ENCODE results near the gene BANP.
"Not testable (repeated sequence)": the region's sequence is repeated elsewhere in the genome, so short reads cannot be mapped to it uniquely, and the experiment has no call there.

Gene BANP

DNA sequence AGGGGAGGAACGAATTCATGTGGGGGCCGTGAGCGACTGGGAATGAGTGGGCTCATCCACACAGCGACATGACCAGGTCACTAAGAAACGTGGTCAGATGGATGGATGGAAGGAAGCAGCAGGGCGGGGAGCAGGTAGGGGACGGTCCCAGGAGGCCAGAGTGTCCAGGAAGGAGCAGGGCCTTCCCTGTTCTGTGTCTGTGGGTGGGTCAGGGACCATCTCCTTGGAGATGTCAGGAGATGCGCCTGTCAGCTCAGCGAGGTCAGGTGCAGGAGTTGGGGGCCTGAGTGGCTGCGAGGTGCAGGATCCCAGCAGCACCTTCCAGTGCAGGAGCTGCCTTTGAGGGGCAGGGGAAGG, 85.4 kb downstream of the BANP start:
- not testable (repeated sequence) for H3K27ac ChIP-seq (ENCODE audit: low read length, poor library complexity, severe bottlenecking); H3K4ac ChIP-seq (ENCODE audit: low read depth in 1 of 2, low read length in 2 of 2); H2BK5ac ChIP-seq (ENCODE audit: low read depth, low read length, poor library complexity, severe bottlenecking); H3K4me3 ChIP-seq (ENCODE audit: insufficient read depth in 1 of 2, low read depth in 1 of 2, low read length in 2 of 2); H3K4me1 ChIP-seq (ENCODE audit: control insufficient read depth, insufficient read depth, low read depth, low read length); DNase-seq; H2AK5ac ChIP-seq (ENCODE audit: low read length, severe bottlenecking); H3K79me1 ChIP-seq (replicated peaks; ENCODE audit: low read length, poor library complexity, severe bottlenecking); H3K9me3 ChIP-seq (ENCODE audit: control insufficient read depth, low read length); H3K9ac ChIP-seq (ENCODE audit: low read length); H2BK12ac ChIP-seq (ENCODE audit: low read length in 2 of 2); H3K27me3 ChIP-seq (ENCODE audit: control insufficient read depth in 1 of 2, insufficient read depth in 1 of 2, low read length in 2 of 2); H2BK15ac ChIP-seq (ENCODE audit: low read depth, poor library complexity, severe bottlenecking); H3K14ac ChIP-seq (ENCODE audit: low read length in 2 of 2); H3K23ac ChIP-seq (ENCODE audit: low read length in 2 of 2); H2AFZ ChIP-seq (ENCODE audit: low read depth, low read length); H4K8ac ChIP-seq (ENCODE audit: low read length); H4K91ac ChIP-seq (ENCODE audit: low read length); H3K18ac ChIP-seq (ENCODE audit: low read depth in 1 of 2, low read length in 2 of 2); H3K4me2 ChIP-seq (ENCODE audit: low read length, poor library complexity, severe bottlenecking); H2BK120ac ChIP-seq (ENCODE audit: low read depth, low read length)
- peaks cover 27 to 58% of the 10 kb centered on the region in 2 experiments for H3K36me3 ChIP-seq (ENCODE audit: control insufficient read depth in 1 of 2, insufficient read depth in 2 of 2, low read depth in 1 of 2, low read length in 2 of 2)
- 97% methylated on average over 10 of the region's 10 CpGs for WGBS

DNA sequence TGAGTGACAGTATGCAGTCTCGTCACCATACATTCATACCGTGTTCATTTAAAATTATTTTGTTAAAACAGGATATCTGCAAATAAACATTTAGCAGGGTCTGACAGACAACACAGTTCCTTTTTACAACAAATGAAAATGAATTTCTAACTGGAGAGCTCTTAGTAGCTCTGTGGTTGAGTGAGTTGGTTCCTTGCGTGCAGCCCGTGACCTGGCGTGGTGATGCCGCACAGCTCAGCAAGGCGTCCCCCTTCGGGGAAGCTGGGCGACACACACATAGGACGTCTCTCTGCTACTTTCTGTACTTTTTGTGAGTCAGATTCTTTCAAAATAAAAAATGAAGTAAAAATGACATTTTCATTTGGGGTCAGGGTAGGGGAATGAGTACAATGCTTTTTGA, 86.1 kb downstream of the BANP start:
- peaks cover 27 to 62% of the 10 kb centered on the region in 2 experiments for H3K36me3 ChIP-seq (ENCODE audit: control insufficient read depth in 1 of 2, insufficient read depth in 2 of 2, low read depth in 1 of 2, low read length in 2 of 2)
- H3K4me1 ChIP-seq (ENCODE audit: control insufficient read depth, insufficient read depth, low read depth, low read length); H3K4me2 ChIP-seq (ENCODE audit: low read length, poor library complexity, severe bottlenecking); H2AFZ ChIP-seq (ENCODE audit: low read depth, low read length); H3K14ac ChIP-seq (ENCODE audit: low read length in 2 of 2); H2AK5ac ChIP-seq (ENCODE audit: low read length, severe bottlenecking); H3K27me3 ChIP-seq (ENCODE audit: control insufficient read depth in 1 of 2, insufficient read depth in 1 of 2, low read length in 2 of 2); H3K9me3 ChIP-seq (ENCODE audit: control insufficient read depth, low read length); H3K79me1 ChIP-seq (replicated peaks; ENCODE audit: low read length, poor library complexity, severe bottlenecking); H3K4ac ChIP-seq (ENCODE audit: low read depth in 1 of 2, low read length in 2 of 2); H3K23ac ChIP-seq (ENCODE audit: low read length in 2 of 2); H3K27ac ChIP-seq (ENCODE audit: low read length, poor library complexity, severe bottlenecking); H3K9ac ChIP-seq (ENCODE audit: low read length); H4K91ac ChIP-seq (ENCODE audit: low read length); H2BK120ac ChIP-seq (ENCODE audit: low read depth, low read length); DNase-seq; H4K8ac ChIP-seq (ENCODE audit: low read length); H2BK5ac ChIP-seq (ENCODE audit: low read depth, low read length, poor library complexity, severe bottlenecking); H3K4me3 ChIP-seq (ENCODE audit: insufficient read depth in 1 of 2, low read depth in 1 of 2, low read length in 2 of 2); H2BK12ac ChIP-seq (ENCODE audit: low read length in 2 of 2); H2BK15ac ChIP-seq (ENCODE audit: low read depth, poor library complexity, severe bottlenecking); H3K18ac ChIP-seq (ENCODE audit: low read depth in 1 of 2, low read length in 2 of 2): not testable (repeated sequence)
- no CpG with 5 or more reads among the region's 10 CpGs for WGBS

DNA sequence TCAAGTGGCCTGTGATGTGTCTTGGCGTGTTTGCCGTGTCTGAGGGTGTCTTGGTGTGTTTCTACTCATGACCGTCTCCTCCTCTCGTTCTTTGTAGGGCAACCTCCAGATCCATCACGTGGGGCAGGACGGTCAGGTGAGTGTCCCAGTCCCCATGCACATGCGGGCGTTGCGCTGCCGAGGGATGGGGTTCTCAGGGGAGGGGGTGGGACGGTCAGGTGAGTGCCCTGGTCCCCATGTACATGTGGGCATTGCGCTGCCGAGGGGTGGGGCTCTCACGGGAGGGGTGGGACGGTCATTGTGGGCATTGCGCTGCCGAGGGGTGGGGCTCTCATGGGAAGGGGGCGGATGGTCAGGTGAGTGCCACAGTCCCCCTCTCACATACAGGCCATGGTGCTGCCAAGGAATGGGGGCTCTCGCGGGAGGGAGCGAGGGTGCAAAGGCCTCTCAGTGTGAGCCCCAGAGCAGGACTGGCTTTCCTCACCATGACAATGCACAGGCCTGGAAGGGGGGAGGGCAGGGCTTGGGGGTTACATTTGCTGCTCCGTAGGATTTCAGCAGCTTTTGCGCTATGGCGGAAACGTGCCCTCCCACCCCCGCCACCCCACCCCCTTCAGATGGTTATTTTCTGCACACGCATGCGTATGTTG, 86.8 kb downstream of the BANP start:
- H2BK120ac ChIP-seq (ENCODE audit: low read depth, low read length); H3K9me3 ChIP-seq (ENCODE audit: control insufficient read depth, low read length); DNase-seq; H2AFZ ChIP-seq (ENCODE audit: low read depth, low read length); H4K8ac ChIP-seq (ENCODE audit: low read length); H3K4me2 ChIP-seq (ENCODE audit: low read length, poor library complexity, severe bottlenecking); H4K91ac ChIP-seq (ENCODE audit: low read length); H3K4me3 ChIP-seq (ENCODE audit: insufficient read depth in 1 of 2, low read depth in 1 of 2, low read length in 2 of 2); H3K4ac ChIP-seq (ENCODE audit: low read depth in 1 of 2, low read length in 2 of 2); H2BK5ac ChIP-seq (ENCODE audit: low read depth, low read length, poor library complexity, severe bottlenecking); H3K23ac ChIP-seq (ENCODE audit: low read length in 2 of 2); H3K18ac ChIP-seq (ENCODE audit: low read depth in 1 of 2, low read length in 2 of 2); H3K4me1 ChIP-seq (ENCODE audit: control insufficient read depth, insufficient read depth, low read depth, low read length); H3K27ac ChIP-seq (ENCODE audit: low read length, poor library complexity, severe bottlenecking); H3K14ac ChIP-seq (ENCODE audit: low read length in 2 of 2); H3K9ac ChIP-seq (ENCODE audit: low read length); H2BK12ac ChIP-seq (ENCODE audit: low read length in 2 of 2); H3K27me3 ChIP-seq (ENCODE audit: control insufficient read depth in 1 of 2, insufficient read depth in 1 of 2, low read length in 2 of 2); H3K79me1 ChIP-seq (replicated peaks; ENCODE audit: low read length, poor library complexity, severe bottlenecking); H2BK15ac ChIP-seq (ENCODE audit: low read depth, poor library complexity, severe bottlenecking); H2AK5ac ChIP-seq (ENCODE audit: low read length, severe bottlenecking): not testable (repeated sequence)
- over 99% methylated on average over 22 of the region's 28 CpGs for WGBS
- H3K36me3 ChIP-seq (ENCODE audit: control insufficient read depth in 1 of 2, insufficient read depth in 2 of 2, low read depth in 1 of 2, low read length in 2 of 2), result peaks cover 27 to 60% of the 10 kb centered on the region in 2 experiments

DNA sequence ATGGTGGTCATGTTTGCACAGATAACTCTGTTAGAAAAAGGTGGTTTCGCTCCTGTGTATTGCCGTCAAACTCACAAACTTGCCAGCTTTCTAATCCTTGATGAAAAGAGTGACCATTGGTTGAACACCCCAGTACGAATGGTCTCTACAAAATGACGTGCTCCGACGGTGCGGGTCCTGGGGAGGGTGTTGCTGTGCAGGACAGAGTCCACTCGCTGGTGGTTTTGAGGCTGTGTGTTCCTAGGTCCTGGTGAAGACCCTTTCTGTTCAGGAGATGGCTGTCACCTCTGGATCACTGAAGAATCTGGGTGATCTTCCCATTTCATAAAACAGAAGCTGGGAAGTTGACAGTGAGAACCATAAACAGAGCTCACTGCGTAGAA, 87.3 kb downstream of the BANP start:
- not testable (repeated sequence) for H2BK120ac ChIP-seq (ENCODE audit: low read depth, low read length); H2AFZ ChIP-seq (ENCODE audit: low read depth, low read length); H3K9ac ChIP-seq (ENCODE audit: low read length); H3K4me3 ChIP-seq (ENCODE audit: insufficient read depth in 1 of 2, low read depth in 1 of 2, low read length in 2 of 2); H3K4me2 ChIP-seq (ENCODE audit: low read length, poor library complexity, severe bottlenecking); H3K23ac ChIP-seq (ENCODE audit: low read length in 2 of 2); H2BK15ac ChIP-seq (ENCODE audit: low read depth, poor library complexity, severe bottlenecking); H3K27ac ChIP-seq (ENCODE audit: low read length, poor library complexity, severe bottlenecking); H3K4me1 ChIP-seq (ENCODE audit: control insufficient read depth, insufficient read depth, low read depth, low read length); DNase-seq; H2BK5ac ChIP-seq (ENCODE audit: low read depth, low read length, poor library complexity, severe bottlenecking); H3K27me3 ChIP-seq (ENCODE audit: control insufficient read depth in 1 of 2, insufficient read depth in 1 of 2, low read length in 2 of 2); H2AK5ac ChIP-seq (ENCODE audit: low read length, severe bottlenecking); H3K79me1 ChIP-seq (replicated peaks; ENCODE audit: low read length, poor library complexity, severe bottlenecking); H4K91ac ChIP-seq (ENCODE audit: low read length); H2BK12ac ChIP-seq (ENCODE audit: low read length in 2 of 2); H3K9me3 ChIP-seq (ENCODE audit: control insufficient read depth, low read length); H3K4ac ChIP-seq (ENCODE audit: low read depth in 1 of 2, low read length in 2 of 2); H4K8ac ChIP-seq (ENCODE audit: low read length); H3K14ac ChIP-seq (ENCODE audit: low read length in 2 of 2); H3K18ac ChIP-seq (ENCODE audit: low read depth in 1 of 2, low read length in 2 of 2)
- WGBS, result 92% methylated on average over 8 of the region's 9 CpGs
- H3K36me3 ChIP-seq (ENCODE audit: control insufficient read depth in 1 of 2, insufficient read depth in 2 of 2, low read depth in 1 of 2, low read length in 2 of 2), result peaks cover 26 to 55% of the 10 kb centered on the region in 2 experiments

Measured in mesenchymal stem cell (in vitro differentiated cells and primary cell).